ENCODE data around the gene OR1A2.

- TF ChIP-seq EZH2 (IDR thresholded peaks at IDR 0.05; ENCODE audit: insufficient read depth, low read length) (no peak), CTCF (IDR thresholded peaks at IDR 0.05; ENCODE audit: insufficient read depth, low read depth, low read length) (no peak)
These were observed 16.3 kb downstream of the OR1A2 start for GRCh38 chr17:3213587-3213986.
